WI38 (cell line): Measurements from ENCODE around the gene ZNF554.

Experiments used
- H3K4me3 ChIP-seq: 2 replicates; pipeline ENCODE4 v1.5.1; 2011; ENCODE audit warnings: low read depth, mild to moderate bottlenecking, control low read depth, low read length
- CTCF ChIP-seq: IDR thresholded peaks from 2 replicates; pipeline ENCODE4 v1.5.1; 2012; ENCODE audit warnings: low read depth, mild to moderate bottlenecking, control low read depth, low read length

The ZNF554 gene

GRCh38 chr19:2805991-2806649, 13.5 kb upstream of the ZNF554 start:
- H3K4me3 ChIP-seq = no peak overlapping the region
- no peak for TF ChIP-seq CTCF

- no peak for TF ChIP-seq CTCF
- H3K4me3 ChIP-seq = no peak overlapping the region
These were observed 12.8 kb upstream of the ZNF554 start for GRCh38 chr19:2806736-2807378.

- no peak overlapping the region for H3K4me3 ChIP-seq
- TF ChIP-seq CTCF = no peak
These were observed 12.1 kb upstream of the ZNF554 start for GRCh38 chr19:2807379-2808128.

- no peak for TF ChIP-seq CTCF
- H3K4me3 ChIP-seq = no peak overlapping the region
These were observed 11.3 kb upstream of the ZNF554 start for GRCh38 chr19:2808129-2808941.

GRCh38 chr19:2809387-2810140, 10.1 kb upstream of the ZNF554 start:
- TF ChIP-seq CTCF = no peak

GRCh38 chr19:2810141-2811091, 9.3 kb upstream of the ZNF554 start:
- no peak for TF ChIP-seq CTCF
- no peak overlapping the region for H3K4me3 ChIP-seq

More at GRCh38 chr19:2809387-2810140, 10.1 kb upstream of the ZNF554 start:
- H3K4me3 ChIP-seq = no peak overlapping the region
